HUES6 (cell line): ENCODE results near the gene PLA2G15.
A peak's percentile ranks its signal among the peaks of the same experiment; 100 is the strongest.

Experiments
- H3K27ac ChIP-seq: 2 replicates; pipeline ENCODE4 v1.7.0; 2013; ENCODE audit warnings: low read depth, mild to moderate bottlenecking, low read length, inconsistent platforms
- H3K27me3 ChIP-seq: 2 replicates; pipeline ENCODE4 v1.6.1; 2013; ENCODE audit warnings: low read length; ENCODE audit not compliant: control insufficient read depth, insufficient read depth
- H3K36me3 ChIP-seq: 2 replicates; pipeline ENCODE4 v1.6.1; 2013; ENCODE audit warnings: low read length; ENCODE audit not compliant: control insufficient read depth, insufficient read depth
- H3K4me1 ChIP-seq: 2 replicates; pipeline ENCODE4 v1.6.1; 2013; ENCODE audit warnings: low read length; ENCODE audit not compliant: control insufficient read depth, insufficient read depth
- H3K4me3 ChIP-seq: 2 replicates; pipeline ENCODE4 v1.5.1; 2013; ENCODE audit warnings: low read depth, low read length
- H3K9ac ChIP-seq: one replicate; pipeline ENCODE4 v1.6.1; 2013; ENCODE audit warnings: mild to moderate bottlenecking, low read length
- H3K9me3 ChIP-seq: 2 replicates; pipeline ENCODE4 v1.6.1; 2013; ENCODE audit warnings: low read depth, low read length; ENCODE audit not compliant: control insufficient read depth, insufficient read depth

PLA2G15 gene

GRCh38 chr16:68267612-68268405 lies 22.6 kb downstream of the PLA2G15 start:
- Histone ChIP-seq H3K4me3 (peak overlapping the region; percentile 39), H3K27ac (peak overlapping the region; percentile 53; the same call in 1 of the 2 replicates), H3K36me3 (peaks cover 10% of the 10 kb centered on the region), H3K27me3 (no peaks in the 10 kb centered on the region), H3K9me3 (no peaks in the 10 kb centered on the region), H3K4me1 (peaks cover 22% of the 10 kb centered on the region), H3K9ac (no peak overlapping the region)

- no peak overlapping the region for H3K9ac ChIP-seq
- no peaks in the 10 kb centered on the region for H3K9me3 ChIP-seq
- no peaks in the 10 kb centered on the region for H3K27me3 ChIP-seq
- H3K4me1 ChIP-seq = peaks cover 22% of the 10 kb centered on the region
- no peak overlapping the region for H3K4me3 ChIP-seq
- no peak overlapping the region for H3K27ac ChIP-seq
- peaks cover 29% of the 10 kb centered on the region for H3K36me3 ChIP-seq
Measured at GRCh38 chr16:68269793-68270192, 24.6 kb downstream of the PLA2G15 start.

- H3K9ac ChIP-seq = no peak overlapping the region
- no peak overlapping the region for H3K4me3 ChIP-seq
- H3K27ac ChIP-seq = no peak overlapping the region
- H3K9me3 ChIP-seq = no peaks in the 10 kb centered on the region
- no peaks in the 10 kb centered on the region for H3K27me3 ChIP-seq
- peaks cover 32% of the 10 kb centered on the region for H3K36me3 ChIP-seq
- peaks cover 18% of the 10 kb centered on the region for H3K4me1 ChIP-seq
Measured at GRCh38 chr16:68270353-68270752, 25.2 kb downstream of the PLA2G15 start.

- H3K9me3 ChIP-seq = no peaks in the 10 kb centered on the region
- H3K4me1 ChIP-seq = peaks cover 8% of the 10 kb centered on the region
- H3K27ac ChIP-seq = no peak overlapping the region
- H3K9ac ChIP-seq = no peak overlapping the region
- H3K36me3 ChIP-seq = peaks cover 38% of the 10 kb centered on the region
- H3K4me3 ChIP-seq = no peak overlapping the region
- no peaks in the 10 kb centered on the region for H3K27me3 ChIP-seq
Measured at GRCh38 chr16:68272507-68273209, 27.5 kb downstream of the PLA2G15 start.

GRCh38 chr16:68273459-68273858 lies 28.3 kb downstream of the PLA2G15 start:
- H3K27ac ChIP-seq = no peak overlapping the region

GRCh38 chr16:68273896-68274295 lies 28.7 kb downstream of the PLA2G15 start:
- Histone ChIP-seq H3K36me3 (peaks cover 38% of the 10 kb centered on the region), H3K27me3 (no peaks in the 10 kb centered on the region), H3K9me3 (no peaks in the 10 kb centered on the region), H3K9ac (no peak overlapping the region), H3K4me1 (no peaks in the 10 kb centered on the region), H3K4me3 (no peak overlapping the region), H3K27ac (no peak overlapping the region)

More at GRCh38 chr16:68273459-68273858, 28.3 kb downstream of the PLA2G15 start:
- H3K27me3 ChIP-seq = no peaks in the 10 kb centered on the region
- peaks cover under 1% of the 10 kb centered on the region; the same call in 1 of the 2 replicates for H3K4me1 ChIP-seq
- H3K9ac ChIP-seq = no peak overlapping the region
- no peaks in the 10 kb centered on the region for H3K9me3 ChIP-seq
- peaks cover 38% of the 10 kb centered on the region for H3K36me3 ChIP-seq
- H3K4me3 ChIP-seq = no peak overlapping the region

- no peak overlapping the region for H3K27ac ChIP-seq
- no peaks in the 10 kb centered on the region for H3K4me1 ChIP-seq
- H3K27me3 ChIP-seq = no peaks in the 10 kb centered on the region
- no peak overlapping the region for H3K9ac ChIP-seq
- peaks cover 38% of the 10 kb centered on the region for H3K36me3 ChIP-seq
- no peaks in the 10 kb centered on the region for H3K9me3 ChIP-seq
- no peak overlapping the region for H3K4me3 ChIP-seq
Measured at GRCh38 chr16:68274441-68274840, 29.3 kb downstream of the PLA2G15 start.

- H3K27me3 ChIP-seq = no peaks in the 10 kb centered on the region
- H3K9ac ChIP-seq = no peak overlapping the region
- H3K36me3 ChIP-seq = peaks cover 38% of the 10 kb centered on the region
- H3K27ac ChIP-seq = no peak overlapping the region
- H3K4me1 ChIP-seq = no peaks in the 10 kb centered on the region
- no peaks in the 10 kb centered on the region for H3K9me3 ChIP-seq
- H3K4me3 ChIP-seq = no peak overlapping the region
Measured at GRCh38 chr16:68275611-68276191, 30.5 kb downstream of the PLA2G15 start.

GRCh38 chr16:68276223-68276622 lies 31.1 kb downstream of the PLA2G15 start:
- Histone ChIP-seq H3K4me3 (no peak overlapping the region), H3K27me3 (no peaks in the 10 kb centered on the region), H3K36me3 (peaks cover 39% of the 10 kb centered on the region), H3K4me1 (no peaks in the 10 kb centered on the region), H3K9me3 (no peaks in the 10 kb centered on the region), H3K9ac (no peak overlapping the region), H3K27ac (no peak overlapping the region)

GRCh38 chr16:68279726-68280558 lies 34.8 kb downstream of the PLA2G15 start:
- no peak overlapping the region for H3K9ac ChIP-seq
- H3K4me1 ChIP-seq = no peaks in the 10 kb centered on the region
- H3K27me3 ChIP-seq = no peaks in the 10 kb centered on the region

More at GRCh38 chr16:68279726-68280558, 34.8 kb downstream of the PLA2G15 start:
- H3K9me3 ChIP-seq = no peaks in the 10 kb centered on the region
- H3K27ac ChIP-seq = no peak overlapping the region
- peaks cover 27% of the 10 kb centered on the region for H3K36me3 ChIP-seq
- H3K4me3 ChIP-seq = no peak overlapping the region
